CD4-positive, alpha-beta T cell treated with Interleukin-4 for 4 hours (primary cell): ENCODE results near the gene ARHGAP15.

Experiments used
- DNase-seq: peaks from one replicate; pipeline ENCODE4 v3.0.0-alpha.2; 2020

ARHGAP15 gene

GRCh38 chr2:143736904-143737303, 607.7 kb downstream of the ARHGAP15 start:
- no peak for DNase-seq

GRCh38 chr2:143740431-143740830, 611.2 kb downstream of the ARHGAP15 start:
- no peak for DNase-seq

GRCh38 chr2:143741205-143741604, 612.0 kb downstream of the ARHGAP15 start:
- no peak for DNase-seq

- no peak for DNase-seq
Observed at GRCh38 chr2:143742581-143742980, 613.4 kb downstream of the ARHGAP15 start.

- no peak for DNase-seq
Observed at GRCh38 chr2:143744114-143744513, 614.9 kb downstream of the ARHGAP15 start.

GRCh38 chr2:143745060-143745459, 615.8 kb downstream of the ARHGAP15 start:
- DNase-seq = no peak

- DNase-seq = no peak
Observed at GRCh38 chr2:143754742-143755141, 625.5 kb downstream of the ARHGAP15 start.

GRCh38 chr2:143758629-143759330, 629.6 kb downstream of the ARHGAP15 start:
- DNase-seq = no peak

- DNase-seq = no peak
Observed at GRCh38 chr2:143759455-143759854, 630.2 kb downstream of the ARHGAP15 start.

GRCh38 chr2:143762176-143762928, 633.1 kb downstream of the ARHGAP15 start:
- DNase-seq = no peak

GRCh38 chr2:143764261-143764660, 635.0 kb downstream of the ARHGAP15 start:
- DNase-seq = no peak

- no peak for DNase-seq
Observed at GRCh38 chr2:143764706-143765105, 635.5 kb downstream of the ARHGAP15 start.

- DNase-seq = no peak
Observed at GRCh38 chr2:143768991-143769390, 639.8 kb downstream of the ARHGAP15 start.

GRCh38 chr2:143771939-143772338, 642.7 kb downstream of the ARHGAP15 start:
- no peak for DNase-seq

GRCh38 chr2:143776526-143777297, 647.5 kb downstream of the ARHGAP15 start:
- DNase-seq = no peak

GRCh38 chr2:143779021-143779420, 649.8 kb downstream of the ARHGAP15 start:
- no peak for DNase-seq

GRCh38 chr2:143786026-143786765, 657.0 kb downstream of the ARHGAP15 start:
- no peak for DNase-seq

- no peak for DNase-seq
Observed at GRCh38 chr2:143787674-143788073, 658.5 kb downstream of the ARHGAP15 start.

GRCh38 chr2:143792602-143793001, 663.4 kb downstream of the ARHGAP15 start:
- DNase-seq = no peak

GRCh38 chr2:143793381-143793780, 664.2 kb downstream of the ARHGAP15 start:
- DNase-seq = no peak

GRCh38 chr2:143796051-143796450, 666.8 kb downstream of the ARHGAP15 start:
- DNase-seq = no peak

- no peak for DNase-seq
Observed at GRCh38 chr2:143801561-143801960, 672.3 kb downstream of the ARHGAP15 start.

- DNase-seq = no peak
Observed at GRCh38 chr2:143802242-143802641, 673.0 kb downstream of the ARHGAP15 start.
